HEK293 (cell line): ENCODE data around the gene CSAD.

Experiments
- CTCF ChIA-PET: fragments of 350-600 bp; formaldehyde crosslinking; extraction: SDS; loops from one replicate; lab custom pipeline; 2021; ENCODE audit warnings: antibody characterized with exemption; lab: Yijun Ruan, JAX
- POLR2A ChIA-PET: fragments of 300-600 bp; formaldehyde crosslinking; extraction: SDS; loops from one replicate; lab custom pipeline; 2020; ENCODE audit warnings: antibody characterized with exemption, inconsistent platforms; lab: Yijun Ruan, JAX
- H3K27ac ChIP-seq: fragments of 200-500 bp; sonication (Bioruptor generic); 2 replicates; pipeline ENCODE4 v1.5.1; 2014; ENCODE audit warnings: low read depth, low read length, control low read depth, inconsistent platforms; ENCODE audit errors: extremely low read depth
- H3K36me3 ChIP-seq, 2 experiments: fragments of 200-500 bp in 1 of 2; sonication (Bioruptor generic) in 1 of 2; 1 replicate in 1 of 2; 2 replicates in 1 of 2; pipeline ENCODE4 v1.5.1; 2014 to 2017; ENCODE audit warnings: inconsistent platforms in 2 of 2, low read length in 2 of 2; ENCODE audit not compliant: control insufficient read depth in 2 of 2, insufficient read depth in 1 of 2
- H3K4me1 ChIP-seq: fragments of 200-500 bp; sonication (Bioruptor generic); 2 replicates; pipeline ENCODE4 v1.5.1; 2014; ENCODE audit warnings: mild to moderate bottlenecking, low read length, inconsistent platforms; ENCODE audit not compliant: control insufficient read depth, insufficient read depth
- H3K4me3 ChIP-seq: 2 replicates; pipeline ENCODE4 v1.5.1; 2011; ENCODE audit warnings: low read depth, mild to moderate bottlenecking, control low read depth, low read length, moderate library complexity
- H3K9me3 ChIP-seq: fragments of 200-500 bp; sonication (Bioruptor generic); 2 replicates; pipeline ENCODE4 v1.5.1; 2014; ENCODE audit warnings: low read depth, low read length, inconsistent platforms; ENCODE audit not compliant: control insufficient read depth, insufficient read depth
- CTCF ChIP-seq: fragments of 450-650 bp; formaldehyde crosslinking; IDR thresholded peaks from 2 replicates; pipeline ENCODE4 v1.5.1; 2016; ENCODE audit warnings: missing biosample characterization, missing genetic modification characterization
- KLF10 ChIP-seq: fragments of 450-650 bp; IDR thresholded peaks from 2 replicates; pipeline ENCODE4 v1.5.1; 2018; ENCODE audit warnings: missing biosample characterization, mild to moderate bottlenecking, missing genetic modification characterization
- KLF8 ChIP-seq: fragments of 450-650 bp; formaldehyde crosslinking; IDR thresholded peaks from 2 replicates; pipeline ENCODE4 v1.5.1; 2016; ENCODE audit warnings: missing biosample characterization, missing genetic modification characterization
- MYNN ChIP-seq: fragments of 450-650 bp; formaldehyde crosslinking; IDR thresholded peaks from 2 replicates; pipeline ENCODE4 v1.5.1; 2016; ENCODE audit warnings: missing biosample characterization, missing genetic modification characterization, borderline replicate concordance
- OVOL3 ChIP-seq: fragments of 450-650 bp; formaldehyde crosslinking; IDR thresholded peaks from 2 replicates; pipeline ENCODE4 v1.5.1; 2016; ENCODE audit warnings: missing biosample characterization, missing genetic modification characterization
- ZBTB1 ChIP-seq: fragments of 450-650 bp; formaldehyde crosslinking; IDR thresholded peaks from 2 replicates; pipeline ENCODE4 v1.5.1; 2016; ENCODE audit warnings: missing biosample characterization, missing genetic modification characterization
- ZBTB17 ChIP-seq: fragments of 450-650 bp; formaldehyde crosslinking; IDR thresholded peaks from 2 replicates; pipeline ENCODE4 v1.5.1; 2016; ENCODE audit warnings: missing biosample characterization, missing genetic modification characterization
- ZBTB48 ChIP-seq: fragments of 450-650 bp; formaldehyde crosslinking; IDR thresholded peaks from 2 replicates; pipeline ENCODE4 v1.5.1; 2016; ENCODE audit warnings: missing biosample characterization, missing genetic modification characterization
- ZBTB7A ChIP-seq: fragments of 450-650 bp; formaldehyde crosslinking; IDR thresholded peaks from 2 replicates; pipeline ENCODE4 v1.5.1; 2016; ENCODE audit warnings: low read depth, missing biosample characterization, missing genetic modification characterization
- ZBTB8A ChIP-seq: fragments of 450-650 bp; formaldehyde crosslinking; IDR thresholded peaks from 2 replicates; pipeline ENCODE4 v1.5.1; 2016; ENCODE audit warnings: missing biosample characterization, missing genetic modification characterization
- ZNF112 ChIP-seq: fragments of 450-650 bp; formaldehyde crosslinking; IDR thresholded peaks from 2 replicates; pipeline ENCODE4 v1.5.0; 2017; ENCODE audit warnings: missing biosample characterization, missing genetic modification characterization
- ZNF19 ChIP-seq: fragments of 450-650 bp; formaldehyde crosslinking; IDR thresholded peaks from 2 replicates; pipeline ENCODE4; 2016; ENCODE audit warnings: missing biosample characterization, missing genetic modification characterization, low read depth
- ZNF2 ChIP-seq: fragments of 450-650 bp; formaldehyde crosslinking; IDR thresholded peaks from 2 replicates; pipeline ENCODE4 v1.5.1; 2016; ENCODE audit warnings: missing biosample characterization, missing genetic modification characterization
- ZNF223 ChIP-seq: fragments of 450-650 bp; formaldehyde crosslinking; IDR thresholded peaks from 2 replicates; pipeline ENCODE4 v1.5.1; 2016; ENCODE audit warnings: missing biosample characterization, missing genetic modification characterization
- ZNF274 ChIP-seq, 2 experiments: fragments of 200-500 bp in 1 of 2; fragments of 450-650 bp in 1 of 2; sonication (Bioruptor generic) in 1 of 2; formaldehyde crosslinking in 1 of 2; IDR thresholded peaks; 2 replicates each; pipeline versions ENCODE4 v1.5.1 to v1.6.1; 2014 to 2016; ENCODE audit warnings: borderline replicate concordance in 1 of 2, inconsistent platforms in 1 of 2, low read length in 1 of 2, missing biosample characterization in 1 of 2, missing genetic modification characterization in 1 of 2
- ZNF280C ChIP-seq: fragments of 450-650 bp; formaldehyde crosslinking; IDR thresholded peaks from 2 replicates; pipeline ENCODE4 v1.5.1; 2016; ENCODE audit warnings: missing biosample characterization, missing genetic modification characterization
- ZNF335 ChIP-seq: fragments of 450-650 bp; formaldehyde crosslinking; conservative IDR thresholded peaks from 2 replicates; pipeline ENCODE4 v1.5.1; 2016; ENCODE audit warnings: missing biosample characterization, missing genetic modification characterization
- ZNF341 ChIP-seq: fragments of 450-650 bp; formaldehyde crosslinking; IDR thresholded peaks from 2 replicates; pipeline ENCODE4; 2016; ENCODE audit warnings: low read depth, missing biosample characterization, missing genetic modification characterization
- ZNF521 ChIP-seq: fragments of 450-650 bp; formaldehyde crosslinking; IDR thresholded peaks from 2 replicates; pipeline ENCODE4 v1.5.1; 2017; ENCODE audit warnings: missing biosample characterization, mild to moderate bottlenecking, missing genetic modification characterization
- ZNF610 ChIP-seq: fragments of 450-650 bp; formaldehyde crosslinking; IDR thresholded peaks from 2 replicates; pipeline ENCODE4 v1.5.1; 2016; ENCODE audit warnings: missing biosample characterization, missing genetic modification characterization, borderline replicate concordance
- ZNF621 ChIP-seq: fragments of 450-650 bp; formaldehyde crosslinking; IDR thresholded peaks from 2 replicates; pipeline ENCODE4 v1.5.1; 2017; ENCODE audit warnings: missing biosample characterization, missing genetic modification characterization
- ZNF624 ChIP-seq: fragments of 450-650 bp; formaldehyde crosslinking; IDR thresholded peaks from 2 replicates; pipeline ENCODE4 v1.5.1; 2017; ENCODE audit warnings: missing biosample characterization, missing genetic modification characterization
- ZNF768 ChIP-seq: fragments of 450-650 bp; formaldehyde crosslinking; IDR thresholded peaks from 2 replicates; pipeline ENCODE4 v1.5.1; 2018; ENCODE audit warnings: missing biosample characterization, mild to moderate bottlenecking, missing genetic modification characterization
- ZNF791 ChIP-seq: fragments of 450-650 bp; formaldehyde crosslinking; IDR thresholded peaks from 2 replicates; pipeline ENCODE4 v1.5.1; 2016; ENCODE audit warnings: missing biosample characterization, missing genetic modification characterization
- ZNF843 ChIP-seq: fragments of 450-650 bp; formaldehyde crosslinking; IDR thresholded peaks from 2 replicates; pipeline ENCODE4 v1.5.1; 2016; ENCODE audit warnings: missing biosample characterization, missing genetic modification characterization
- ZSCAN18 ChIP-seq: fragments of 450-650 bp; formaldehyde crosslinking; IDR thresholded peaks from 2 replicates; pipeline ENCODE4 v1.5.1; 2016; ENCODE audit warnings: missing biosample characterization, missing genetic modification characterization
- TF ChIP-seq, protein P1 (sequence below): fragments of 450-650 bp; formaldehyde crosslinking; IDR thresholded peaks from 2 replicates; pipeline ENCODE4 v1.5.1; 2016; ENCODE audit warnings: missing biosample characterization, missing genetic modification characterization

CSAD gene

DNA sequence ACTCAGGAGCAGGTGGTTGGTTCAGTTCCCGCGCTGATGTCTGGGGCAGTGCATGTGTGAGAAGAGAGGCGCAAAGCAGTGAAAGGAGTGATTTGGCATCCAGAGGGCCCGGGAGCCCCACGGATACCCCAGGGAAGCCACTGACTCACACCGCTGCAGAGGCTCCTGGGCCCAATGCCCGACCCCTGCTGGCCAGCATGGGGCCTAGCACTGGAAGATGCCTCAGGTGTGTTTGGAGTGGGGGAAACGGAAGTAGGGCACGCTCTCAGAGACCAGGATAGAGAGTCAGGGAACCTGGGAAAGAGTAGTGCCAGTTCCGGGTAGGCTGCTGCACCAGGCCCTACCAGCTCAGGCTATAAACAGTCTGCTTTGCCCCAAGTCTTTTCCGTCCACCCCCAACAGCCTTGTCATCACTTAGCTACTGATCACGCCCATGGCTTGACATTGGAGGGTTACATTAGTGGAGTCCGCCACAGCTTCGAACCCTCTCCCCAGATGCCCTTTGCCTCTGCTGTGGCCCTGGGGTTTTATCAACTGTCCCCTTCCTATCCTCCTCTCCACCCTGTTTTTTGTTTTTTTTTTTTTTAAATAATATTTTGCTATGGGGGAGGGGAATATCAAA is 9.5 kb upstream of the CSAD start (continued):
- TF ChIP-seq KLF8 (tag by site-specific recombination) (no peak), ZNF624 (no peak), ZBTB1 (tag by site-specific recombination) (no peak), ZBTB17 (tag by site-specific recombination) (no peak), ZSCAN18 (no peak), ZBTB8A (tag by site-specific recombination) (no peak), ZNF223 (tag by site-specific recombination) (no peak), ZNF2 (tag by site-specific recombination) (no peak), ZNF280C (tag by site-specific recombination) (no peak), ZNF274 (IDR thresholded peaks at IDR 0.05; ENCODE audit: low read length) (no peak), ZNF274 (tag by site-specific recombination; IDR thresholded peaks at IDR 0.05; ENCODE audit: borderline replicate concordance) (no peak), ZNF791 (tag by site-specific recombination) (no peak), ZNF341 (tag by site-specific recombination) (no peak), ZNF19 (no peak), ZNF521 (tag by site-specific recombination) (no peak), ZNF335 (tag by site-specific recombination) (no peak), ZNF843 (tag by site-specific recombination) (no peak), MYNN (tag by site-specific recombination) (no peak), ZNF112 (no peak)
- TF ChIP-seq, all 188 proteins: peak for 18

- ChIA-PET POLR2A (interaction anchor here (0.5 to 1.7 kb wide), 6 partner anchors 11 to 116 kb away, joined by 3 to 6 read pairs (median 4); partner anchors contain the start of gene SPRYD3), CTCF (interaction anchor here (0.6 to 7.5 kb wide), 8 partner anchors 12 to 134 kb away, joined by 3 to 94 read pairs (median 6); partner anchors contain the start of gene AAAS)
- peaks cover 23 to 84% of the 10 kb centered on the region in 2 experiments for H3K36me3 ChIP-seq
- H3K4me1 ChIP-seq: no peaks in the 10 kb centered on the region
- no peaks in the 10 kb centered on the region for H3K9me3 ChIP-seq
- H3K27ac ChIP-seq: no peak overlapping the region
- H3K4me3 ChIP-seq: no peak overlapping the region
- TF ChIP-seq ZNF610 (tag by site-specific recombination) (no peak), ZBTB48 (no peak), OVOL3 (tag by site-specific recombination) (no peak), ZNF274 (IDR thresholded peaks at IDR 0.05; ENCODE audit: low read length) (no peak), ZNF274 (tag by site-specific recombination; IDR thresholded peaks at IDR 0.05; ENCODE audit: borderline replicate concordance) (no peak), ZBTB7A (tag by site-specific recombination) (no peak), ZNF768 (no peak), ZNF621 (tag by site-specific recombination) (no peak), CTCF (no peak), KLF10 (tag by site-specific recombination) (no peak), ZNF843 (tag by site-specific recombination) (no peak)
- TF ChIP-seq, protein P1, sequence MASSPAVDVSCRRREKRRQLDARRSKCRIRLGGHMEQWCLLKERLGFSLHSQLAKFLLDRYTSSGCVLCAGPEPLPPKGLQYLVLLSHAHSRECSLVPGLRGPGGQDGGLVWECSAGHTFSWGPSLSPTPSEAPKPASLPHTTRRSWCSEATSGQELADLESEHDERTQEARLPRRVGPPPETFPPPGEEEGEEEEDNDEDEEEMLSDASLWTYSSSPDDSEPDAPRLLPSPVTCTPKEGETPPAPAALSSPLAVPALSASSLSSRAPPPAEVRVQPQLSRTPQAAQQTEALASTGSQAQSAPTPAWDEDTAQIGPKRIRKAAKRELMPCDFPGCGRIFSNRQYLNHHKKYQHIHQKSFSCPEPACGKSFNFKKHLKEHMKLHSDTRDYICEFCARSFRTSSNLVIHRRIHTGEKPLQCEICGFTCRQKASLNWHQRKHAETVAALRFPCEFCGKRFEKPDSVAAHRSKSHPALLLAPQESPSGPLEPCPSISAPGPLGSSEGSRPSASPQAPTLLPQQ (tag by site-specific recombination): no peak
These were observed 6.6 kb upstream of the CSAD start for GRCh38 chr12:53187145-53187899.
